ENCODE data around the gene CAP2.

DNA sequence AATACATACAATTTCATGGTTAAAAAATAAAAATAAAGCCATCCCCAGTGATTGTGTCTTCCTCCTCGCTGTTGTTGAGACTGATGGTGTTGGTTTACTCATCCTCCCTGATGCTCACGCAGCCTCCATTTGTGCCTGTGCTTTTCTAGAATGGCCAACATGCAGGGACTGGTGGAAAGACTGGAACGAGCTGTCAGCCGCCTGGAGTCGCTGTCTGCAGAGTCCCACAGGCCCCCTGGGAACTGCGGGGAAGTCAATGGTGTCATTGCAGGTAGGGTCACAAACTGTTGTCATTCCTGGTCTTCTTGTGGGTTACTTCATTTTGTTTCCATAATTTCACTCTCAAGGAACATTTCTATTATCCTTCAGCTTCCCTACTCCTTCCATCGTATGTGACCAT is 28.0 kb downstream of the CAP2 start:
- TF ChIP-seq CTCF (IDR thresholded peaks at IDR 0.05 in 8 of 11, conservative IDR thresholded peaks at IDR 0.05 in 3 of 11) (no peak), POLR2A (IDR thresholded peaks at IDR 0.05) (no peak), POLR2AphosphoS5 (IDR thresholded peaks at IDR 0.05) (no peak)
